Midbrain (tissue), 1 donor: Measurements from ENCODE around the gene ETV3L.
"Not testable (repeated sequence)": the region's sequence is repeated elsewhere in the genome, so short reads cannot be mapped to it uniquely, and the experiment has no call there.

Experiments
- DNase-seq: peaks from one replicate; lab custom pipeline; 2025; lab: John Stamatoyannopoulos, UW

ETV3L gene

DNA sequence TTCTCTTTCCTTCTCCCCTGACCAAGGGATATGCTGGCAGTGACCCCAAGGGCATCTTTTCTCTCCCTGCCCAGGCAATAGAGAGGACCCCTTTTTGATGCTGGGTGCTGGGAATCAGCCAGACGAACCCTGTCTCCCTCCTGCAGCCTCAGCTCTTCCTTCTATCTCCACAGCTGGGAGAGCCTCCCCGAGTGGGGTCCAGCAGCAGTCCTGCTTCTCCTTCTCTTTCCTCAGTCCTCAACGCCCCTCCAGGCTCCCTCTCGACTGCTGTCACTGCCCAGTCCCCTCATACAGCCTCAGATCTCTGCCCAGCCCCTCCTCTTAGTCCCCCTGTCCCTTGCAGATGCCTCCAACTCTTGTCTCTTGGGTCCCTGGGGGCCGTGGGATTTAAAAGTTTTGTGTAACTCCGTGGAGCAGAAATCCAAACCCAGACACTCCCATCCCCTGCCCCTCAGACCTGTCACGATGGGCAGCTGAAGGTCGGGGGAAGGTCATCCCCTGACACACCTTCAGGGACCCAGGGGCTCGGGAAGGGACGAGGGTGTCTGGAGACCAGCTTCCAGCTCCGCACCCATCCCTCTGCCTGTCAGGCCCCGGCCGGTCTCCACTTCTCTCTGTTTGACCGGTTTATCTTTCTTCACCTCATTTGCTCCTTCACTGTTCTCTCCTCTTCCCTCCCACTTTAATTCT lies 5.8 kb upstream of the ETV3L start:
- DNase-seq: no peak

DNA sequence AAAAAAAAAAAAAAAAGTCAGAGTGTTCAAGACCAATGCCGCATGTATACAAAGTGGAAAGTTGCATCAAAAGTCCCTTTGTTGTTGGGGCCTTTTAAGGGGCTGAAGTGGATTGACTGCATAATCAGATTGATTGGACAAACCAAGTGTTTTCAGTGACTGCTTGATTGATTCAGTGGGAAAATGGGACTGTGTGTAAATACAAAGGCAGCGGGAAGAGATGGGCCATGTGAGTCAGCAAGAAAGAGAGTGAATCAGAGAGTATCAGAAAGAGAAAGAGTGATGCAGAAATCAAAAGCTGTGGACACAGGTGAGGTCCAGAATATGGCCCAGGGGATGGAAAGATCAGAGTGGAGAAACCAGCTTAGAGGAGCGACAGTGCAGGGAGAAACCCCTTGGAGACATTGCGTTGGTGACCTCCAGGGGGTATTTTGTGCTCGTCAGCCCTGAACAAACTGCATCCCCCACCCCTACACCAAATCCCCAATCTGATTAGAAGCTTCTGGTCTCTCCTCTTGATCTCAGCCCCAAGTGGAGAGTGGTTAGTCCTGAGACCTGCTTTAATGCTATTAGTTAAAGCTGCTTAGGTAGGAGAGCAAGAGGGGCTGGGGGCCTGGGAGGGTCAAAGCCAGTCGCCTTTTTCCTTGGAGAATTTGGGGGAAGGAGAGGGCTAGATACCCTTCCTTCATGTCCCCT lies 5.1 kb upstream of the ETV3L start:
- no peak for DNase-seq

- DNase-seq: no peak
Observed at GRCh38 chr1:157103268-157103667, 3.7 kb upstream of the ETV3L start.

DNA sequence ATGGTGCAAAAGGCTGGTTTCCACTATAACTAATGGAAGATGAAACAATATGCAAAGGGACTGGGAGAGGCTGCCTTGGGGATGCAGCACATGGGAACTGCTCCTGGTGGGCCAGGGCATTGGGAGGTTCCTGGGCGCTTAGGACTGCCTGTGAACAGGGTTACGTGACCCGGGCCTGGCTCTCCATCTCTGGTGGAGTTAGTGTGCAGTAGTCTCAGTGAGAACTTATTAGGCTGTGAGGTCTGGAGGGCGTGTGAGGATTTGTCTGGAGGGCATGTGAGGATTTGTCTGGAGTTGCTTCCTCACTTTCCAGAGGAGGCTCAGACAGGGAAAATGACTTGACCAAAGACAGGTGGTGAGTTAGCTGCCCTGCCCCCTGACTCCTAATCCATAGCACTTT lies 1.5 kb upstream of the ETV3L start:
- DNase-seq: no peak

- DNase-seq: not testable (repeated sequence)
Observed at GRCh38 chr1:157098987-157099632, 498 bp downstream of the ETV3L start.

GRCh38 chr1:157098519-157098918 lies 1.1 kb downstream of the ETV3L start:
- DNase-seq: no peak

GRCh38 chr1:157097692-157098091 lies 1.9 kb downstream of the ETV3L start:
- no peak for DNase-seq

- DNase-seq: no peak
Observed at GRCh38 chr1:157096881-157097280, 2.7 kb downstream of the ETV3L start.

- no peak for DNase-seq
Observed at GRCh38 chr1:157095551-157095950, 4.1 kb downstream of the ETV3L start.

GRCh38 chr1:157095091-157095490 lies 4.5 kb downstream of the ETV3L start:
- no peak for DNase-seq

DNA sequence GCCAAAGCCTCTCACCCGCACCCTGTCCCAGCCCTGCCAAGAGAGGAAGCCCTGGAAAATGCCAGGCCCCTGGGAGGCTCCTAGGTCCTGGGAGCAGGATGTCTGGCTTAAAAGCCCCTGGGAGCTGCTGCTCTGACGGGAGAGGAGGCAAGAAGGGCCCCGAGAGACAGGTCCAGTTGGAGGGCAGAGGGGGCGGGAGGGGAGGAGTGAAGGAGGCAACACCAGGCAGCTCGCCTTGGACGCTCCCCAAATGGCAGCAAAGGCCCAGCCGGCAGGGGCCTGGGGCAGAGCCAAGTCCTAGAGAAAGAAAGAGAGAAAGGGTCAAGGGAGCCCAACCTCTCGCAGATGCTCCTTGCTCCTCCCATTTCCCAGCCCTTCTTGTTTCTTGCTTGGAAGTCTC lies 6.8 kb downstream of the ETV3L start:
- peak; percentile 10 for DNase-seq

GRCh38 chr1:157091668-157092273 lies 7.8 kb downstream of the ETV3L start:
- no peak for DNase-seq

GRCh38 chr1:157091186-157091585 lies 8.4 kb downstream of the ETV3L start:
- DNase-seq: no peak

DNA sequence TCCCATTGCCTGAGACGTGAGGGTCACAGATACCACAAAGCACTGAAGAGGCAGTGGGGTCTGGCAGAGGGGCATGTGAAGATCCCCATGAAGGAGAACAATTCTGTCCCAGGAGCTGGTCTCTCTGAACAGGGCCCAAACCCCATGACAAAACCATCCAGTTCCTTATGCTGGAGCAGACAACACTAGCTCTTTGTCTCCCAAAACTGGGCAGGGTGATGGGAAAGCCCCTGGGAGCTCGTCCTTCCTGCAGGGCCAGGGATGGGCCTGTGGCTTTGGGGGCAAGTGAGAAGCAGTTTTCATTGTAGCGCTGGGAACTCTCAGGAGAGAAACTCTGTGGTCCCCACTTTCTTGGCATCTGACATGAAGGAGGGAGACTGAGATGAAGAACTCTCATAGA lies 8.8 kb downstream of the ETV3L start:
- DNase-seq: no peak

GRCh38 chr1:157090196-157090647 lies 9.4 kb downstream of the ETV3L start:
- peak; percentile 84 for DNase-seq

DNA sequence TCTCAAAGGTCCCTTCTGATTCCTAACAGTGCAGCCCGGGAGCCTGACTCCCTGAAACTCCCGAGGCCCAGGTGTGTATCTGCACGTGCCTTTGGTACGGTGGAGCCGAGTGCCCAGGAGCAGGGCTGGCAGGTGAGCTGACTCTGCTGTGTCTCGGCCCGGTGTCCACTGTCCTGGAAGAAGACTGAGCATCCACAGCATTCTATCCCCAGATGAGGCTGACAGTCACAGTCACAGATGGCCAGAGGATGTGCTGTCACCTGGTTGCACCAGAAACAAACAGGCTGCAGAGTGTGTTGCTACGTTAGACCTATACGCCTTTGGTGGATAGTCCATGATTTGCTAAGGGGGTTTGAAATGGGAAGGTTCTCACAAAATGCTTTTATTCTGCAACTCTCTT lies 9.8 kb downstream of the ETV3L start:
- DNase-seq: no peak

GRCh38 chr1:157088607-157089006 lies 11.0 kb downstream of the ETV3L start:
- DNase-seq: no peak

DNA sequence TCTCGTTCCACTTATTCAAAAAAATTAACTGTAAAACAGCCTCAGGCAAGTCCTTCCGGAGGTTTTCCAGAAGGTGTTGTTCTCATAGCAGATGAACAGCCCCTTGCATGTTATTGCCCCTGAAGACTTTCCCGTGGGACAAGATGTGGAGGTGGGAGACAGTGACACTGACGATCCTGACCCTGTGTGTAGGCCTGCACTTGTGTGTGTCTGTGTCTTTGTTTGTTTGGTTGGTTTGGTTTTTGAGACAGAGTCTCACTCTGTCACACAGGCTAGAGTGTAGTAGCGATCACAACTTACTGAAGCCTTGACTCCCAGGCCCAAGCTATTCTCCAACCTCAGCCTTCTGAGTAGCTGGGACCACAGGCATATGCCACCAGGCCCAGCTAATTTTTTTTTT lies 12.6 kb downstream of the ETV3L start:
- no peak for DNase-seq

- no peak for DNase-seq
Observed at GRCh38 chr1:157086299-157086698, 13.3 kb downstream of the ETV3L start.

DNA sequence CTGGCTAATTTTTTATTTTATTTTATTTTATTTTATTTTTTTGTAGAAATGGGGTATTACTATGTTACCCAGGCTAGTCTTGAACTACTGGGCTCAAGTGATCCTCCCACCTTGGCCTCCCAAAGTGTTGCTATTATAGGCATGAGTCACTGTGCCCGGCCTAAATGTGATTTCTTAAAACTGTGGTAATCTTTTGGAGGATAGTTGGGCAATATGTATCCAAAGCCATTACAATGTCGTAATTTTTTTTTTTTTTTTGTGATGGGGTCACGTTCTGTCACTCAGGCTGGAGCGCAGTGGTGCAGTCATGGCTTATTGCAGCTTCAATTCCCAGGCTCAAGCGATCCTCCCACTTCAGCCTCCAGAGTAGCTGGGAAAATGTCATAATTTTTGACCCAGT lies 14.2 kb downstream of the ETV3L start:
- DNase-seq: no peak

GRCh38 chr1:157084720-157085119 lies 14.9 kb downstream of the ETV3L start:
- no peak for DNase-seq

DNA sequence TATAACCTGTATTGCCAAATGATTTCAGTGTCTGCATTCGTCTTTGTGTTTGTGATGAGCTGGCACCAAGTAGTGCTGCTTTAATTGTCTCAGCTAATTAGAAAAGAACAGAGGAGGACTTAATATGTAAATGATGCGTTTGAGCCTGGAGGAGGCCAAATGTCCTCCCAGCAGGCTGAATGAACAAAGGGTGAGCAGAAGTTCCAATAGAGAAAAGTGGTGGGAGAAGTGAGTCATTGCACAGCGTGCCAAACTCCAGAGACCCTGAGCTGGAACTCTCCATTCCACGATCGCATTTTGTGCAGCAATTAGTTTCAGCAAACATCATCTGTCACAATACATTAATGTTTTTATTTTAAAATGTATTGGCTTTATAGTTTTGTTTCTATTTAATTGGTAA lies 17.9 kb downstream of the ETV3L start:
- DNase-seq: no peak

DNA sequence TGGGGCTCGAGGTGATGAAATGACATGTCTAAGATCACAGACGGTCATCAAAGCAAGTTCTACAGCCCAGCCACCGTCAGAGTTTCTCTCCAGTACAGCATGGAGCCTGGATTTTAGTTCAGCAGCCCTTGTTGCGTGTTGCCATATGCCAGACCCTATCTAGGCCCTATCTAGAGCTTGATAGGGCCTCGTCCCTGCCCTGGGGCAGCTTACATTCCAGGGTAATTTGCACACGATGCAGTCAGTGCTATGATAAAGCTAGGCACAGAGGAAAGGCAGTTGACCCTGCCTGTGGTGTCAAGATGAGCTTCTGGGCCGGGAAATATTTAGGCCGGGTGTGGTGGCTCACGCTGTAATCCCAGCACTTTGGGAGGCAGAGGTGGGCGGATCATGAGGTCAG lies 18.9 kb downstream of the ETV3L start:
- no peak for DNase-seq
